B cell (primary cell): ENCODE measurements around the gene SELENBP1.

Source experiments
- CTCF ChIP-seq: fragments of 200-600 bp; IDR thresholded peaks from one replicate; pipeline ENCODE4 v1.8.0; 2022; ENCODE audit warnings: antibody characterized with exemption, mild to moderate bottlenecking
- EZH2 ChIP-seq: IDR thresholded peaks from 2 replicates; pipeline ENCODE4 v1.6.1; 2012; ENCODE audit warnings: borderline replicate concordance, low read depth, mild to moderate bottlenecking, moderate library complexity, low read length; ENCODE audit not compliant: insufficient read depth, poor library complexity, severe bottlenecking

GRCh38 chr1:151373196-151373595, 691 bp upstream of the SELENBP1 start:
- TF ChIP-seq CTCF (no peak), EZH2 (no peak)
